ENCODE measurements around the gene MYL10.

DNA sequence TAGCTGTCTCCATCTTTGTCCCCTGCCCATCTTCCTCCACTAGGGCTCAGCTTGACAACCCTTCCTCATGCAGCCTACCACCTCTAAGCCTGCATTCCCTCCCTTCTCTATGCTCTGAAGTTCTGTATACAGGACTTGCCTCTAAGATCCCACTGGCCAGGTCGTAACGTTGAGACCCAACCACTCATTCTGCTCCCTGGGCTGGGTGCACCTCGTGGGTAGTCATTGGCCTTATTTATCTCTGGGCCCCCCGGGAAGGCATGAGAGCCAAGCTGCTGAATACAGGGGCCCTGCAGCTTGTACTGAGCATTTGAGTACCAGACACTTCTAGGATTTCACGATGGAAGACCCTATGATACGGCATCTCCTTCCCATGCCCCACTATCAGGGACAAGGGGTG is 31.2 kb downstream of the MYL10 start:
- TF ChIP-seq, protein P1, sequence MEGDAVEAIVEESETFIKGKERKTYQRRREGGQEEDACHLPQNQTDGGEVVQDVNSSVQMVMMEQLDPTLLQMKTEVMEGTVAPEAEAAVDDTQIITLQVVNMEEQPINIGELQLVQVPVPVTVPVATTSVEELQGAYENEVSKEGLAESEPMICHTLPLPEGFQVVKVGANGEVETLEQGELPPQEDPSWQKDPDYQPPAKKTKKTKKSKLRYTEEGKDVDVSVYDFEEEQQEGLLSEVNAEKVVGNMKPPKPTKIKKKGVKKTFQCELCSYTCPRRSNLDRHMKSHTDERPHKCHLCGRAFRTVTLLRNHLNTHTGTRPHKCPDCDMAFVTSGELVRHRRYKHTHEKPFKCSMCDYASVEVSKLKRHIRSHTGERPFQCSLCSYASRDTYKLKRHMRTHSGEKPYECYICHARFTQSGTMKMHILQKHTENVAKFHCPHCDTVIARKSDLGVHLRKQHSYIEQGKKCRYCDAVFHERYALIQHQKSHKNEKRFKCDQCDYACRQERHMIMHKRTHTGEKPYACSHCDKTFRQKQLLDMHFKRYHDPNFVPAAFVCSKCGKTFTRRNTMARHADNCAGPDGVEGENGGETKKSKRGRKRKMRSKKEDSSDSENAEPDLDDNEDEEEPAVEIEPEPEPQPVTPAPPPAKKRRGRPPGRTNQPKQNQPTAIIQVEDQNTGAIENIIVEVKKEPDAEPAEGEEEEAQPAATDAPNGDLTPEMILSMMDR (IDR thresholded peaks at IDR 0.05) = no peak
- no peak for TF ChIP-seq POLR2A (IDR thresholded peaks at IDR 0.05)

Data from lower leg skin (tissue), 3 donors.